ENCODE data around the gene ZNF771.

- TF ChIP-seq, protein P1, sequence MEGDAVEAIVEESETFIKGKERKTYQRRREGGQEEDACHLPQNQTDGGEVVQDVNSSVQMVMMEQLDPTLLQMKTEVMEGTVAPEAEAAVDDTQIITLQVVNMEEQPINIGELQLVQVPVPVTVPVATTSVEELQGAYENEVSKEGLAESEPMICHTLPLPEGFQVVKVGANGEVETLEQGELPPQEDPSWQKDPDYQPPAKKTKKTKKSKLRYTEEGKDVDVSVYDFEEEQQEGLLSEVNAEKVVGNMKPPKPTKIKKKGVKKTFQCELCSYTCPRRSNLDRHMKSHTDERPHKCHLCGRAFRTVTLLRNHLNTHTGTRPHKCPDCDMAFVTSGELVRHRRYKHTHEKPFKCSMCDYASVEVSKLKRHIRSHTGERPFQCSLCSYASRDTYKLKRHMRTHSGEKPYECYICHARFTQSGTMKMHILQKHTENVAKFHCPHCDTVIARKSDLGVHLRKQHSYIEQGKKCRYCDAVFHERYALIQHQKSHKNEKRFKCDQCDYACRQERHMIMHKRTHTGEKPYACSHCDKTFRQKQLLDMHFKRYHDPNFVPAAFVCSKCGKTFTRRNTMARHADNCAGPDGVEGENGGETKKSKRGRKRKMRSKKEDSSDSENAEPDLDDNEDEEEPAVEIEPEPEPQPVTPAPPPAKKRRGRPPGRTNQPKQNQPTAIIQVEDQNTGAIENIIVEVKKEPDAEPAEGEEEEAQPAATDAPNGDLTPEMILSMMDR (IDR thresholded peaks at IDR 0.05): no peak
- TF ChIP-seq POLR2A (IDR thresholded peaks at IDR 0.05): no peak
These were observed 39.1 kb upstream of the ZNF771 start for GRCh38 chr16:30368122-30368791.

All from Peyer's patch (tissue), 4 donors.